Ovary (tissue), 9 donors: Measurements from ENCODE around the gene RMND1. TPM values are rescaled to one million over a fixed set of nuclear protein-coding genes. Genes with fewer than 3 reads are reported as not detected.

Experiments used
- DNase-seq, 5 donors: peaks; one replicate each; pipeline ENCODE4 v3.0.0-alpha.2; 2019 to 2020
- H3K27ac ChIP-seq, 2 donors: fragments of 200-600 bp; one replicate each; pipeline versions ENCODE4 v1.5.1 to v1.8.0; 2019 to 2022
- H3K27me3 ChIP-seq: fragments of 200-600 bp; one replicate; pipeline ENCODE4 v1.8.0; 2022
- H3K36me3 ChIP-seq: fragments of 200-600 bp; sonication (generic); one replicate; pipeline ENCODE4 v1.5.1; 2019
- H3K4me1 ChIP-seq: one replicate; pipeline ENCODE4 v1.8.1; 2013; ENCODE audit warnings: mild to moderate bottlenecking, moderate library complexity; ENCODE audit not compliant: insufficient read depth
- H3K4me3 ChIP-seq: fragments of 200-600 bp; sonication (generic); one replicate; pipeline ENCODE4 v1.5.1; 2017
- H3K9me3 ChIP-seq, 2 donors: fragments of 200-600 bp in 1 of 2; sonication (generic) in 1 of 2; one replicate each; pipeline versions ENCODE4 v1.5.1 to v1.8.1; 2013 to 2019; ENCODE audit warnings: mild to moderate bottlenecking in 1 of 2, moderate library complexity in 1 of 2
- EP300 ChIP-seq: sonication (generic); formaldehyde crosslinking; IDR thresholded peaks from one replicate; pipeline ENCODE4 v1.6.1; 2017; ENCODE audit warnings: antibody characterized with exemption
- POLR2A ChIP-seq: fragments of 450-650 bp; IDR thresholded peaks from one replicate; pipeline ENCODE4 v1.6.1; 2017; ENCODE audit warnings: antibody characterized with exemption, mild to moderate bottlenecking, moderate library complexity
- WGBS, 3 donors: extraction: QIAGEN DNeasy Blood & Tissue Kit in 1 of 3; methylation state at CpG; one replicate each; pipeline versions ENCODE4 v1.1.5 to v1.1.7; 2013 to 2017; 5-methylcytosine and 5-hydroxymethylcytosine counted together
- intact Hi-C, 4 donors: fragments of 100-400 bp; cut with DNase I; formaldehyde crosslinking; loops; one replicate each; pipeline versions ENCODE4 v1.11.0 to v1.15.1; 2022 to 2023
- polyA plus RNA-seq, 2 donors: library from polyadenylated mRNA; stranded (reverse); fragments of 200-250 nt in 1 of 2; fragments of 350-450 nt in 1 of 2; fragmentation: Illumina TruSeq in 1 of 2; extraction: RNeasy Lipid Tissue Mini Kit (QIAGEN cat#74804) in 1 of 2; gene quantifications; one replicate each; pipeline ENCODE4 v1.2.3, GENCODE V29; 2013 to 2014
- total RNA-seq, 7 donors: library from RNA; depleted of rRNA in 2 of 7; stranded (reverse); fragments of >200 nt in 2 of 7; fragmentation: NEBNext Ultra II Directional in 3 of 7; extraction: Animal tissue kit (Norgen Biotek cat#: 25700) in 3 of 7; gene quantifications; one replicate each; pipeline versions ENCODE4 v1.1.0 to v1.2.4, GENCODE V29; 2016 to 2023
- TF ChIP-seq, protein P1 (sequence below), 3 donors: fragments of 450-650 bp in 2 of 3; fragments of 200-600 bp in 1 of 3; IDR thresholded peaks; one replicate each; pipeline versions ENCODE4 v1.5.1 to v1.8.0; 2016 to 2022; ENCODE audit warnings: antibody characterized with exemption in 3 of 3, mild to moderate bottlenecking in 1 of 3
- donor health status: DM: no; HTN: no; CAD: no; lungs with moderate emphysema.
- donor health status: DM: no; HTN: no; CAD: no.
- donor health status: Bipolar disorder and iron deficiency.
- donor health status: DM: yes; HTN: yes; CAD: no.
- donor health status: DM: no; HTN: no; CAD: no.
- donor health status: DM: yes; HTN: yes; CAD: no.

RMND1 gene
- total and polyA plus RNA-seq, 9 donors: 17.1 to 23.7 (median 20.4) TPM

- Histone ChIP-seq H3K4me3 (no peak overlapping the region), H3K27me3 (no peaks in the 10 kb centered on the region), H3K9me3 (no peaks in the 10 kb centered on the region), H3K4me1 (peaks cover 4% of the 10 kb centered on the region), H3K27ac (no peak overlapping the region), H3K36me3 (no peaks in the 10 kb centered on the region)
- intact Hi-C loops: no loop called here
- no peak for DNase-seq
- WGBS, 3 donors: 93 to 97% (median 95%) methylated on average over 12 of the region's 12 CpGs
- no peak for TF ChIP-seq EP300
- TF ChIP-seq, protein P1, sequence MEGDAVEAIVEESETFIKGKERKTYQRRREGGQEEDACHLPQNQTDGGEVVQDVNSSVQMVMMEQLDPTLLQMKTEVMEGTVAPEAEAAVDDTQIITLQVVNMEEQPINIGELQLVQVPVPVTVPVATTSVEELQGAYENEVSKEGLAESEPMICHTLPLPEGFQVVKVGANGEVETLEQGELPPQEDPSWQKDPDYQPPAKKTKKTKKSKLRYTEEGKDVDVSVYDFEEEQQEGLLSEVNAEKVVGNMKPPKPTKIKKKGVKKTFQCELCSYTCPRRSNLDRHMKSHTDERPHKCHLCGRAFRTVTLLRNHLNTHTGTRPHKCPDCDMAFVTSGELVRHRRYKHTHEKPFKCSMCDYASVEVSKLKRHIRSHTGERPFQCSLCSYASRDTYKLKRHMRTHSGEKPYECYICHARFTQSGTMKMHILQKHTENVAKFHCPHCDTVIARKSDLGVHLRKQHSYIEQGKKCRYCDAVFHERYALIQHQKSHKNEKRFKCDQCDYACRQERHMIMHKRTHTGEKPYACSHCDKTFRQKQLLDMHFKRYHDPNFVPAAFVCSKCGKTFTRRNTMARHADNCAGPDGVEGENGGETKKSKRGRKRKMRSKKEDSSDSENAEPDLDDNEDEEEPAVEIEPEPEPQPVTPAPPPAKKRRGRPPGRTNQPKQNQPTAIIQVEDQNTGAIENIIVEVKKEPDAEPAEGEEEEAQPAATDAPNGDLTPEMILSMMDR (IDR thresholded peaks at IDR 0.05): no peak
- TF ChIP-seq POLR2A: no peak
Measured at GRCh38 chr6:151448623-151449022, 3.3 kb downstream of the RMND1 start.

DNA sequence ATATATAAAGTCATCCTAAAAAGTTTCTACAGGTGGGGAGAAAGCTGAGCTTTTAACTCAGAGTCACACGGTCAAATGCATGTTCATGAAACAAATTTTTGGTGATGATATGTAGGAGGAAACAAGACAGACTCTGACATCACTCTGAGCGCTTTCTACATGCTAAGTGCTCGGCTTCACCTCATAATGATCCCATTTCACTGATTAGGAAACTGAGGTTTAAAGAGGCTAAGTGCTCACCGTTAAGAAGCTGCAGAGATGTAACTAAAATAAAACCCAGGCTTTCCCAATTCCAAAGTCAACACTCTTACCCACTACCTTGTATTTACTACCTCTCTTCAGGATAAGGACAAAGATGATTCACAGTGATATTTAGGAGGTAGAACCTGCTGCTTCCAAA lies 4.7 kb downstream of the RMND1 start:
- peaks cover 4% of the 10 kb centered on the region for H3K4me1 ChIP-seq
- intact Hi-C loops: no loop called here
- H3K9me3 ChIP-seq: no peaks in the 10 kb centered on the region
- no peaks in the 10 kb centered on the region for H3K36me3 ChIP-seq
- no peak for DNase-seq
- 87 to 95% (median 89%) methylated on average over 4 of the region's 4 CpGs for WGBS, 3 donors
- TF ChIP-seq POLR2A: no peak
- TF ChIP-seq, protein P1 (IDR thresholded peaks at IDR 0.05): no peak
- no peak for TF ChIP-seq EP300
- H3K27me3 ChIP-seq: no peaks in the 10 kb centered on the region
- H3K27ac ChIP-seq: no peak overlapping the region
- no peak overlapping the region for H3K4me3 ChIP-seq

DNA sequence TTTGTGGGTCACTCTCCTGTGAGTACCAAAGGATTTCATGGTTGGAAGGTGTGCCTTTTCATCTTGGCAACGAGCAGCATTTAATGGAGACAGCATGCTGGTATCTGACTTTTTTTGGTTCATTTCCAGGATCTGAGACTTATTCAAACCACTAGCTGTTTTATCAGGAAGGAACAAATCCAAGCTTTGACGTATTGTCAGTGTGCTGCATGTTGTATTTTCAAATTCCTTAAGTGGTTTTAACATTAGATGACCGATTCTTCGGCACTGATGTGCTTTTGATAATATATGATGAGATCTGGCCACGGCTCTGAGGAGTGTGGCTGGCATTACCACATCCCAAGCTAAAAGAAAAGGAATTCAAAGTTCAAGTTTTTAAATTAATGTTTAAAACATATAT lies 6.4 kb downstream of the RMND1 start:
- peak overlapping the region in 1 of 2 donors; percentile 17 for H3K27ac ChIP-seq
- no peaks in the 10 kb centered on the region for H3K9me3 ChIP-seq
- no peaks in the 10 kb centered on the region for H3K36me3 ChIP-seq
- TF ChIP-seq POLR2A (no peak), EP300 (no peak)
- TF ChIP-seq, protein P1 (IDR thresholded peaks at IDR 0.05): no peak
- no peak for DNase-seq
- H3K27me3 ChIP-seq: no peaks in the 10 kb centered on the region
- no peak overlapping the region for H3K4me3 ChIP-seq
- WGBS, 3 donors: 19 to 23% (median 22%) methylated on average over 5 of the region's 5 CpGs
- intact Hi-C loops: no loop called here
- peaks cover 7% of the 10 kb centered on the region for H3K4me1 ChIP-seq

DNA sequence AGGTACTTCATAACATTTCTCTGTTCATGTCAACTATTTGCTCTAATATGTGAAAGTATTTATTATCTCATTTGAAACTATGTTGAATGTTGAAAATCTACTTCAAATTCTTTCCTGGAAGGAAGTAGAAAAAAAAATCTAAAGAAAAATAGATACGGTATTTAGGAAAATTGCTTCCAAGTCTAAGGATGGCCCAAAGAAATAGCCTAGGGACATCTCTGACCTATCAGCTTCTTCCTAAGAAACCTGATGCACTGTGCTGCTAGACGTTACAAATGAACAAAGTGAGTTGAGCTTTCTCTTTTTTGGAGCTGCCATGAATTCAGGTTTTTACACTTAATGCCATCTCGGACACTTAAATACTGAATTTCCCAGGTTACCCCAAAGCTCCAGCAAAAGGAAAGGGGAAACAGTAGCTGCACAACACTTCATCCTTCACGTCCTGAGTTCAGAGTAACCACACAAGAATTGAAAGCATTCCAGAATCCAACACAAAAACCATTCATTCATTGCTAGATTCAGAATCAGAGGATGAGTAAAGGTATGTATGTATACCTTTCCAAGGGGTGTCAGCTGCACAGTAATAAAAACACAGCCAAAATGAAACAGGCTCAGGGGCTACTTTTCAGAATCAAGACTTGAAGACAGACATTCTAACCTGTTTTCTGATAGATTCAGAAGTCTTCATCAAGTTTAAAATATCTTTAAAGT lies 7.9 kb downstream of the RMND1 start:
- no peaks in the 10 kb centered on the region for H3K27me3 ChIP-seq
- WGBS, 3 donors: 63 to 65% (median 64%) methylated on average over 4 of the region's 4 CpGs
- H3K9me3 ChIP-seq: no peaks in the 10 kb centered on the region
- peaks cover 7% of the 10 kb centered on the region for H3K4me1 ChIP-seq
- H3K27ac ChIP-seq: no peak overlapping the region
- no peak overlapping the region for H3K4me3 ChIP-seq
- intact Hi-C loops: loop anchor here in 2 of 4 donors (5.0 kb wide), 2 partner anchors 33 to 823 kb away; no protein-coding TSS in a partner anchor
- TF ChIP-seq, protein P1 (IDR thresholded peaks at IDR 0.05): no peak
- no peak for TF ChIP-seq EP300
- no peak for TF ChIP-seq POLR2A
- no peak for DNase-seq
- no peaks in the 10 kb centered on the region for H3K36me3 ChIP-seq
